Ramos (cell line): ENCODE results near the gene KERA.
"Not testable (repeated sequence)": the region's sequence is repeated elsewhere in the genome, so short reads cannot be mapped to it uniquely, and the experiment has no call there.

ENCODE experiments used
- in situ Hi-C: fragments of 300-500 bp; cut with MboI; formaldehyde crosslinking; loops from one replicate; pipeline ENCODE4 v1.14.3; 2022; ENCODE audit warnings: low sequenced_read_pairs; ENCODE audit not compliant: unreplicated experiment

Gene KERA

GRCh38 chr12:91057368-91058165 lies at the start of gene KERA:
Gene KERA (minus strand): TSS chr12:91058024. CDS start chr12:91056281, 1,743 bp downstream.
- in situ Hi-C loops = no loop called here

- in situ Hi-C loops = no loop called here
These were observed 48.5 kb upstream of the KERA start for GRCh38 chr12:91106283-91106682.

GRCh38 chr12:91105807-91106206 lies 48.0 kb upstream of the KERA start:
- in situ Hi-C loops = no loop called here

- in situ Hi-C loops = no loop called here
These were observed 47.1 kb upstream of the KERA start for GRCh38 chr12:91104812-91105466.

- in situ Hi-C loops = no loop called here
These were observed 45.8 kb upstream of the KERA start for GRCh38 chr12:91103624-91104023.

- in situ Hi-C loops = no loop called here
These were observed 45.3 kb upstream of the KERA start for GRCh38 chr12:91103101-91103500.

GRCh38 chr12:91100906-91101305 lies 43.1 kb upstream of the KERA start:
- in situ Hi-C loops = no loop called here

GRCh38 chr12:91099836-91100235 lies 42.0 kb upstream of the KERA start:
- in situ Hi-C loops = no loop called here

GRCh38 chr12:91099341-91099740 lies 41.5 kb upstream of the KERA start:
- in situ Hi-C loops = no loop called here

- in situ Hi-C loops = no loop called here
These were observed 41.1 kb upstream of the KERA start for GRCh38 chr12:91098941-91099340.

- in situ Hi-C loops = no loop called here
These were observed 40.6 kb upstream of the KERA start for GRCh38 chr12:91098461-91098860.

GRCh38 chr12:91094957-91095356 lies 37.1 kb upstream of the KERA start:
- in situ Hi-C loops = no loop called here

GRCh38 chr12:91094032-91094662 lies 36.3 kb upstream of the KERA start:
- in situ Hi-C loops = no loop called here

- in situ Hi-C loops = no loop called here
These were observed 35.5 kb upstream of the KERA start for GRCh38 chr12:91093341-91093740.

- in situ Hi-C loops = no loop called here
These were observed 34.3 kb upstream of the KERA start for GRCh38 chr12:91091916-91092715.

- in situ Hi-C loops = not testable (repeated sequence)
These were observed 32.1 kb upstream of the KERA start for GRCh38 chr12:91089953-91090352.

- in situ Hi-C loops = no loop called here
These were observed 22.2 kb upstream of the KERA start for GRCh38 chr12:91080041-91080440.

- in situ Hi-C loops = no loop called here
These were observed 20.7 kb upstream of the KERA start for GRCh38 chr12:91078501-91078900.

- in situ Hi-C loops = no loop called here
These were observed 19.6 kb upstream of the KERA start for GRCh38 chr12:91077228-91077954.

GRCh38 chr12:91074851-91075250 lies 17.0 kb upstream of the KERA start:
- in situ Hi-C loops = no loop called here
